Endothelial cell of umbilical vein (primary cell): ENCODE measurements around the gene CNKSR3. TPM values are rescaled to one million over a fixed set of nuclear protein-coding genes. Genes with fewer than 3 reads are reported as not detected.

Experiments
- BruUV-seq: library from RNA; stranded (reverse); fragments of 400-500 nt; replicated peaks from 2 replicates; lab custom pipeline; 2021; lab: Mats Ljungman, UMichigan
- CTCF ChIA-PET: fragments of 300-600, 350-600 bp; sonication (Branson Sonifier 250); formaldehyde crosslinking; loops from one replicate; lab custom pipeline; 2021; ENCODE audit warnings: antibody characterized with exemption, inconsistent platforms; lab: Charles Lee
- POLR2A ChIA-PET: fragments of 300-600, 350-600 bp; sonication (Branson Sonifier 250); formaldehyde crosslinking; loops from one replicate; lab custom pipeline; 2021; ENCODE audit warnings: antibody characterized with exemption, inconsistent platforms; lab: Charles Lee
- DNase-seq: peaks from one replicate; pipeline ENCODE4 v3.0.0-alpha.2; 2011; ENCODE audit warnings: low read depth, low spot score
- FAIRE-seq: peaks from 2 replicates; lab custom pipeline; 2011; peaks lifted over from hg19 to GRCh38; lab: Jason Lieb, UNC
- H2AFZ ChIP-seq: 2 replicates; pipeline ENCODE4 v1.6.0; 2012; ENCODE audit warnings: low read depth, low read length, control low read depth, inconsistent platforms
- H3K27ac ChIP-seq: 2 replicates; pipeline ENCODE4 v1.5.1; 2011; ENCODE audit warnings: low read depth, mild to moderate bottlenecking, control low read depth, low read length, moderate library complexity; ENCODE audit not compliant: insufficient read depth
- H3K27me3 ChIP-seq, 2 experiments: 2 replicates each; pipeline versions ENCODE4 v1.6.0 to v1.6.1; 2011; ENCODE audit warnings: low read length in 2 of 2, mixed read lengths in 1 of 2; ENCODE audit not compliant: control insufficient read depth in 2 of 2, insufficient read depth in 2 of 2
- H3K36me3 ChIP-seq, 2 experiments: 2 replicates in 1 of 2; 3 replicates in 1 of 2; pipeline ENCODE4 v1.5.1; 2011; ENCODE audit warnings: low read length in 2 of 2, mild to moderate bottlenecking in 1 of 2, moderate library complexity in 1 of 2; ENCODE audit not compliant: control insufficient read depth in 2 of 2, insufficient read depth in 2 of 2; ENCODE audit errors: extremely low read depth in 1 of 2
- H3K4me1 ChIP-seq: 3 replicates; pipeline ENCODE4 v1.5.1; 2011; ENCODE audit warnings: mild to moderate bottlenecking, low read length; ENCODE audit not compliant: control insufficient read depth, insufficient read depth; ENCODE audit errors: extremely low read depth
- H3K4me2 ChIP-seq: 2 replicates; pipeline ENCODE4 v1.6.1; 2011; ENCODE audit warnings: low read length, control low read depth, mixed read lengths; ENCODE audit not compliant: insufficient read depth
- H3K4me3 ChIP-seq, 3 experiments: fragments of 200-600 bp in 1 of 3; sonication (generic), shearing (Covaris generic) in 1 of 3; replicated peaks in 1 of 3; 2 replicates each; pipeline ENCODE4 v1.5.1; 2011 to 2016; ENCODE audit warnings: control low read depth in 3 of 3, low read length in 3 of 3, mild to moderate bottlenecking in 2 of 3, inconsistent platforms in 1 of 3, low read depth in 1 of 3, moderate library complexity in 1 of 3; ENCODE audit not compliant: insufficient read depth in 1 of 3
- H3K79me2 ChIP-seq: 2 replicates; pipeline ENCODE4 v1.6.0; 2012; ENCODE audit warnings: low read length, inconsistent platforms; ENCODE audit not compliant: control insufficient read depth, insufficient read depth
- H3K9ac ChIP-seq: replicated peaks from 2 replicates; pipeline ENCODE3; 2011; ENCODE audit warnings: low read length, control low read depth; ENCODE audit not compliant: insufficient read depth; ENCODE audit errors: extremely low read depth
- H3K9me1 ChIP-seq: replicated peaks from 3 replicates; pipeline ENCODE4 v1.6.0; 2011; ENCODE audit warnings: mild to moderate bottlenecking, low read length; ENCODE audit not compliant: control insufficient read depth, insufficient read depth; ENCODE audit errors: extremely low read depth
- H3K9me3 ChIP-seq: replicated peaks from 2 replicates; pipeline ENCODE4 v1.5.1; 2012; ENCODE audit warnings: low read length, inconsistent platforms; ENCODE audit not compliant: control insufficient read depth, insufficient read depth
- H4K20me1 ChIP-seq: replicated peaks from 2 replicates; pipeline ENCODE3; 2011; ENCODE audit warnings: mild to moderate bottlenecking, low read length; ENCODE audit not compliant: control insufficient read depth, insufficient read depth; ENCODE audit errors: extremely low read depth
- EZH2 ChIP-seq: IDR thresholded peaks from 2 replicates; pipeline ENCODE4 v1.6.1; 2012; ENCODE audit warnings: borderline replicate concordance, low read depth, mild to moderate bottlenecking, moderate library complexity, low read length, inconsistent platforms; ENCODE audit not compliant: severe bottlenecking
- FOS ChIP-seq: IDR thresholded peaks from 2 replicates; pipeline ENCODE4 v1.6.1; 2011; ENCODE audit warnings: mild to moderate bottlenecking, low read length, moderate library complexity, borderline replicate concordance; ENCODE audit not compliant: insufficient read depth
- GATA2 ChIP-seq: IDR thresholded peaks from 2 replicates; pipeline ENCODE4 v1.7.0; 2011; ENCODE audit warnings: low read depth, mild to moderate bottlenecking, moderate library complexity, mixed read lengths, low read length; ENCODE audit not compliant: insufficient read length, insufficient read depth
- JUN ChIP-seq: IDR thresholded peaks from 2 replicates; pipeline ENCODE4 v1.6.1; 2011; ENCODE audit warnings: borderline replicate concordance, low read depth; ENCODE audit not compliant: insufficient read length, insufficient read depth
- MYC ChIP-seq: IDR thresholded peaks from one replicate; pipeline ENCODE4 v1.6.1; 2011; ENCODE audit warnings: mild to moderate bottlenecking, low read depth, low read length
- POLR2A ChIP-seq: IDR thresholded peaks from 2 replicates; pipeline ENCODE4 v1.6.1; 2012; ENCODE audit warnings: low read depth, mild to moderate bottlenecking, control low read depth, low read length
- POLR2AphosphoS5 ChIP-seq: IDR thresholded peaks from 2 replicates; pipeline ENCODE4 v1.6.1; 2012; ENCODE audit warnings: low read depth, mild to moderate bottlenecking, control low read depth, low read length, moderate library complexity; ENCODE audit not compliant: insufficient read depth
- dilution Hi-C: fragments of 300-500 bp; cut with MboI; formaldehyde crosslinking; loops from one replicate; pipeline ENCODE4 v1.15.0; 2019; ENCODE audit warnings: low sequenced_read_pairs; ENCODE audit not compliant: extremely low pct_ligation_motif_present
- intact Hi-C: fragments of 100-400 bp; cut with micrococcal nuclease; formaldehyde crosslinking; loops from one replicate; pipeline ENCODE4 v1.10.0; 2022
- polyA plus RNA-seq, 4 experiments: library from polyadenylated mRNA; depleted of rRNA in 3 of 4; stranded (reverse) in 3 of 4; unstranded in 1 of 4; fragments of >200 nt; gene quantifications; 2 replicates each; pipeline versions ENCODE4 v1.2.1 to v1.2.3, GENCODE V29; 2011 to 2012; ENCODE audit warnings: missing spikeins in 1 of 4
- total RNA-seq: library from RNA; stranded (reverse); gene quantifications from 2 replicates; pipeline ENCODE4 v1.2.3, GENCODE V29; 2021
- TF ChIP-seq, protein P1 (sequence below), 2 donors: IDR thresholded peaks; 1 replicate in 1 of 2; 2 replicates in 1 of 2; pipeline ENCODE4 v1.5.1; 2011; ENCODE audit warnings: low read length in 2 of 2, mild to moderate bottlenecking in 2 of 2, moderate library complexity in 2 of 2, control low read depth in 1 of 2, inconsistent platforms in 1 of 2, low read depth in 1 of 2; ENCODE audit not compliant: insufficient read depth in 1 of 2; ENCODE audit errors: extremely low read depth in 1 of 2
- TF ChIP-seq, protein P2 (sequence below): IDR thresholded peaks from 2 replicates; pipeline ENCODE4 v1.6.1; 2011; ENCODE audit not compliant: insufficient read depth, insufficient read length

Gene CNKSR3
- total and polyA plus RNA-seq, 2 donors (not counting 3 experiments of a cell fraction or from before 2014, with no cell fraction given) = 2.3 to 15.6 TPM

DNA sequence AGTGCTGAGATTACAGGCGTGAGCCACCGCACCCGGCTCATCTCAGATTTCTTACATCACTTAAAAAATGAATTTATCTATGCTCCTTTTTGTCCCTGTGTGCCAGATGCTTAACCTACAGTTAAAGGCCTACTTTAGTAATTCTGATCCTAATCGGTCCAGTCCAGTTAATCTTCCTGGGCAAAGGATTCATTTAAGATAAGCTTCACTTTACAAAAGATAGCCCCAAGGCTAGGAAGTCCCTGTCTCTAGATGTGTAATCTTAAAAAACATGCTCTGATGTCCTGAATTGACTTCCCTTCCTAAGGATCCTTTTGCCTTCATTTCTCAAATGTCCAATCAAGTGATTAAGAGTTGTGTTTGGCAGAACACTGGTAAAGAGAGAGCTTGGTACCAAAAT lies 85.5 kb downstream of the CNKSR3 start:
- Histone ChIP-seq H3K27ac (no peak overlapping the region), H3K4me2 (no peak overlapping the region), H3K27me3 (no peaks in the 10 kb centered on the region), H3K9me3 (no peaks in the 10 kb centered on the region), H3K9me1 (no peaks in the 10 kb centered on the region), H2AFZ (no peak overlapping the region), H3K4me1 (no peaks in the 10 kb centered on the region), H3K4me3 (no peak overlapping the region), H3K79me2 (no peaks in the 10 kb centered on the region), H3K9ac (no peak overlapping the region), H4K20me1 (no peaks in the 10 kb centered on the region), H3K36me3 (no peaks in the 10 kb centered on the region)
- POLR2A ChIA-PET = no interaction called here
- dilution Hi-C loops (no loop called here), intact Hi-C loops (no loop called here)
- CTCF ChIA-PET = no interaction called here
- BruUV-seq = no TSS peak
- no peak for TF ChIP-seq POLR2AphosphoS5
- TF ChIP-seq, protein P1, sequence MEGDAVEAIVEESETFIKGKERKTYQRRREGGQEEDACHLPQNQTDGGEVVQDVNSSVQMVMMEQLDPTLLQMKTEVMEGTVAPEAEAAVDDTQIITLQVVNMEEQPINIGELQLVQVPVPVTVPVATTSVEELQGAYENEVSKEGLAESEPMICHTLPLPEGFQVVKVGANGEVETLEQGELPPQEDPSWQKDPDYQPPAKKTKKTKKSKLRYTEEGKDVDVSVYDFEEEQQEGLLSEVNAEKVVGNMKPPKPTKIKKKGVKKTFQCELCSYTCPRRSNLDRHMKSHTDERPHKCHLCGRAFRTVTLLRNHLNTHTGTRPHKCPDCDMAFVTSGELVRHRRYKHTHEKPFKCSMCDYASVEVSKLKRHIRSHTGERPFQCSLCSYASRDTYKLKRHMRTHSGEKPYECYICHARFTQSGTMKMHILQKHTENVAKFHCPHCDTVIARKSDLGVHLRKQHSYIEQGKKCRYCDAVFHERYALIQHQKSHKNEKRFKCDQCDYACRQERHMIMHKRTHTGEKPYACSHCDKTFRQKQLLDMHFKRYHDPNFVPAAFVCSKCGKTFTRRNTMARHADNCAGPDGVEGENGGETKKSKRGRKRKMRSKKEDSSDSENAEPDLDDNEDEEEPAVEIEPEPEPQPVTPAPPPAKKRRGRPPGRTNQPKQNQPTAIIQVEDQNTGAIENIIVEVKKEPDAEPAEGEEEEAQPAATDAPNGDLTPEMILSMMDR (IDR thresholded peaks at IDR 0.05; ENCODE audit: extremely low read depth in 1 of 2, insufficient read depth in 1 of 2, low read depth in 1 of 2, low read length in 2 of 2) = no peak
- no peak for TF ChIP-seq EZH2
- no peak for TF ChIP-seq POLR2A
- no peak for TF ChIP-seq JUN
- TF ChIP-seq GATA2 = no peak
- TF ChIP-seq, protein P2, sequence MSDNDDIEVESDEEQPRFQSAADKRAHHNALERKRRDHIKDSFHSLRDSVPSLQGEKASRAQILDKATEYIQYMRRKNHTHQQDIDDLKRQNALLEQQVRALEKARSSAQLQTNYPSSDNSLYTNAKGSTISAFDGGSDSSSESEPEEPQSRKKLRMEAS = no peak
- TF ChIP-seq MYC = no peak
- no peak for TF ChIP-seq FOS
- DNase-seq (no peak), FAIRE-seq (no peak)
